Measurements from ENCODE around the gene NOP14.

DNA sequence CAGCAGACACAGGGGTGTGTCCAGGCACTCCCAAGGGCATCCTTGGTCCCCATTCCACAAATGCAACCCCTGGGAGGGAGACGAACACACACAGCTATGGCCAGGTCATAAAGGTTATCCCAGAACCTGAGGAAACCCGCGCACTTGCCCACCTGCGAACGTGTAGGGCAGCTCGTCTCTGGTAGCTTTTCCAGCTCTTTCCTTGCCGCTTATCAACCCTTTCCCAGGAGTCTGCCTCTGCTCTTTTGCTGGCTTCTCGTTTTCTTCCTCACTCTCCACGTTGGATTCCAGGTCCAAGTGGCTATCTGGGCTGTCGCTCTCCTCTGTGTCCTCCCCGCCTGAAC is 13.5 kb downstream of the NOP14 start:
- TF ChIP-seq CTCF (IDR thresholded peaks at IDR 0.05) (no peak), POLR2A (IDR thresholded peaks at IDR 0.05) (no peak)
